Esophagus muscularis mucosa (tissue), 4 donors: ENCODE measurements around the gene RBM44. TPM values are rescaled to one million over a fixed set of nuclear protein-coding genes. Genes with fewer than 3 reads are reported as not detected.
A peak's percentile ranks its signal among the peaks of the same experiment; 100 is the strongest.

Experiments
- DNase-seq: peaks from one replicate; pipeline ENCODE4 v3.0.0-alpha.2; 2017; ENCODE audit errors: extremely low spot score
- H3K27ac ChIP-seq, 4 donors: fragments of 200-600 bp; sonication (generic); replicated peaks in 1 of 4; 1 replicate in 3 of 4; 2 replicates in 1 of 4; pipeline ENCODE4 v1.5.1; 2016 to 2019; ENCODE audit warnings: mild to moderate bottlenecking in 1 of 4
- H3K27me3 ChIP-seq, 4 donors: fragments of 200-600 bp; sonication (generic); one replicate each; pipeline versions ENCODE4 v1.5.1 to v1.6.0; 2016 to 2019
- H3K36me3 ChIP-seq, 4 donors: fragments of 200-600 bp; sonication (generic); one replicate each; pipeline ENCODE4 v1.5.1; 2016 to 2019
- H3K4me1 ChIP-seq, 4 donors: fragments of 200-600 bp; sonication (generic); one replicate each; pipeline ENCODE4 v1.5.1; 2016 to 2019
- H3K4me3 ChIP-seq, 4 donors: fragments of 200-600 bp; sonication (generic); 1 replicate in 2 of 4; 2 replicates in 2 of 4; pipeline ENCODE4 v1.5.1; 2016 to 2019; ENCODE audit warnings: mild to moderate bottlenecking in 4 of 4, moderate library complexity in 1 of 4
- H3K9me3 ChIP-seq, 4 donors: fragments of 200-600 bp; sonication (generic); 1 replicate in 3 of 4; 2 replicates in 1 of 4; pipeline ENCODE4 v1.5.1; 2016 to 2019
- EP300 ChIP-seq: sonication (generic); formaldehyde crosslinking; IDR thresholded peaks from one replicate; pipeline ENCODE4 v1.6.1; 2017; ENCODE audit warnings: antibody characterized with exemption
- POLR2A ChIP-seq: fragments of 450-650 bp; IDR thresholded peaks from one replicate; pipeline ENCODE4 v1.6.1; 2017; ENCODE audit warnings: antibody characterized with exemption, moderate library complexity, mild to moderate bottlenecking, low read depth
- POLR2AphosphoS5 ChIP-seq, 2 donors: sonication (generic); formaldehyde crosslinking; IDR thresholded peaks; one replicate each; pipeline ENCODE4 v1.6.1; 2017; ENCODE audit warnings: antibody characterized with exemption in 2 of 2
- WGBS: methylation state at CpG from one replicate; pipeline ENCODE4 v1.1.5; 2018; 5-methylcytosine and 5-hydroxymethylcytosine counted together
- intact Hi-C: fragments of 100-400 bp; cut with DNase I; formaldehyde crosslinking; loops from one replicate; pipeline ENCODE4 v1.15.1; 2023
- total RNA-seq, 4 donors: library from RNA; depleted of rRNA; stranded (reverse); fragments of >200 nt; gene quantifications; one replicate each; pipeline versions ENCODE4 v1.1.0 to v1.2.1, GENCODE V29; 2016
- TF ChIP-seq, protein P1 (sequence below), 3 experiments: fragments of 200-600 bp in 2 of 3; fragments of 450-650 bp in 1 of 3; sonication (generic) in 2 of 3; IDR thresholded peaks; one replicate each; pipeline ENCODE4 v1.5.1; 2017 to 2019; ENCODE audit warnings: antibody characterized with exemption in 3 of 3, mild to moderate bottlenecking in 2 of 3, moderate library complexity in 1 of 3

The RBM44 gene
- total RNA-seq, 4 donors from 2014 or later = 0.42 to 0.99 (median 0.61) TPM

DNA sequence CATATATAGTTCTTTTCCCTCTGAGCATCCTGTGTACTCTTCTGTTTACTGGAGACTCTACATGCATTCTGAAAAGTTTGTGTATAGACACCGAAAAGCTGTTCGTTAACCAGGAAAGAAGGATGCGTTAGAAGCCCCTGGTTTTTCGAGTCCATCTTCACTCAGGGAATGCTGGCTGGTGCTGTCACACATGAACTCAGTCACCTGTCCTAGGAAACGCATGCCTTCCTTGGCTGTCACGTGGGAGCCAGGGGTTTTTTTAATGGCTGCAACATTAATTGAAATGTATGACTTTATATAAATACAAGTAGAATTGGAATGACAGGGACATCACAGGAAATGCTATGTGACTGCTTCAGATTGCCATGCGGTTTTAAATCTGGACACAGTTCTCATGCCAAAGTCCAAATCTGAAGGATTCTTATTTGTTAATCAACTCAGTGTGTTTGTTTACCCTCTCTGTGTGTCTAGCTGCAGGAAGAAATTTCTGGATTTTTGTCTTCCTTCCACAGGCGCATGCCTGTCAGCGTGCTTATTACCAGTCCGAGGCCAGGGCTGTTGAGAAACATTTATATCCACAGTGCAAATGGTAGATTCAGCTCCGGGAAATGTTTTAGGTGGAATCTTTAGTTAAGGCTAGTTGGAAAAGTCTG, 63.4 kb downstream of the RBM44 start:
- 85% methylated on average over 11 of the region's 11 CpGs for WGBS
- Histone ChIP-seq H3K27me3 (peaks cover 0 to 10% (median 0%) of the 10 kb centered on the region in 4 donors), H3K9me3 (no peaks in the 10 kb centered on the region), H3K27ac (peak overlapping the region; percentile 89 to 95 (median 93)), H3K4me1 (peaks cover 45 to 87% (median 73%) of the 10 kb centered on the region in 4 donors), H3K4me3 (peak overlapping the region in 3 of 4 donors; percentile 64 to 77 (median 73)), H3K36me3 (no peaks in the 10 kb centered on the region)
- TF ChIP-seq POLR2AphosphoS5 (IDR thresholded peaks at IDR 0.05) (peak in 1 of 2 donors; percentile 18), EP300 (no peak), POLR2A (no peak)
- TF ChIP-seq, protein P1, sequence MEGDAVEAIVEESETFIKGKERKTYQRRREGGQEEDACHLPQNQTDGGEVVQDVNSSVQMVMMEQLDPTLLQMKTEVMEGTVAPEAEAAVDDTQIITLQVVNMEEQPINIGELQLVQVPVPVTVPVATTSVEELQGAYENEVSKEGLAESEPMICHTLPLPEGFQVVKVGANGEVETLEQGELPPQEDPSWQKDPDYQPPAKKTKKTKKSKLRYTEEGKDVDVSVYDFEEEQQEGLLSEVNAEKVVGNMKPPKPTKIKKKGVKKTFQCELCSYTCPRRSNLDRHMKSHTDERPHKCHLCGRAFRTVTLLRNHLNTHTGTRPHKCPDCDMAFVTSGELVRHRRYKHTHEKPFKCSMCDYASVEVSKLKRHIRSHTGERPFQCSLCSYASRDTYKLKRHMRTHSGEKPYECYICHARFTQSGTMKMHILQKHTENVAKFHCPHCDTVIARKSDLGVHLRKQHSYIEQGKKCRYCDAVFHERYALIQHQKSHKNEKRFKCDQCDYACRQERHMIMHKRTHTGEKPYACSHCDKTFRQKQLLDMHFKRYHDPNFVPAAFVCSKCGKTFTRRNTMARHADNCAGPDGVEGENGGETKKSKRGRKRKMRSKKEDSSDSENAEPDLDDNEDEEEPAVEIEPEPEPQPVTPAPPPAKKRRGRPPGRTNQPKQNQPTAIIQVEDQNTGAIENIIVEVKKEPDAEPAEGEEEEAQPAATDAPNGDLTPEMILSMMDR (IDR thresholded peaks at IDR 0.05) = no peak
- intact Hi-C loops = loop anchor here (5.0 kb wide), 1 partner anchor 35 kb away; no protein-coding TSS in a partner anchor
- DNase-seq = peak; percentile 37

- H3K9me3 ChIP-seq = no peaks in the 10 kb centered on the region
- WGBS = 93% methylated on average over 6 of the region's 8 CpGs
- TF ChIP-seq EP300 (no peak), POLR2A (no peak), POLR2AphosphoS5 (IDR thresholded peaks at IDR 0.05) (no peak)
- TF ChIP-seq, protein P1 (IDR thresholded peaks at IDR 0.05) = no peak
- H3K27me3 ChIP-seq = peaks cover 0 to 10% (median 0%) of the 10 kb centered on the region in 4 donors
- peak overlapping the region; percentile 89 to 95 (median 93) for H3K27ac ChIP-seq
- H3K4me1 ChIP-seq = peaks cover 45 to 92% (median 76%) of the 10 kb centered on the region in 4 donors
- H3K4me3 ChIP-seq = peak overlapping the region in 1 of 4 donors; percentile 12
- H3K36me3 ChIP-seq = no peaks in the 10 kb centered on the region
- DNase-seq = peak; percentile 70
- intact Hi-C loops = loop anchor here (5.0 kb wide), 1 partner anchor 35 kb away; no protein-coding TSS in a partner anchor
These were observed 63.9 kb downstream of the RBM44 start for GRCh38 chr2:237862528-237862895.

GRCh38 chr2:237863102-237863511, 64.5 kb downstream of the RBM44 start:
- no peaks in the 10 kb centered on the region for H3K9me3 ChIP-seq
- no peaks in the 10 kb centered on the region for H3K36me3 ChIP-seq
- H3K4me3 ChIP-seq = peak overlapping the region in 2 of 4 donors; percentile 7 to 12
- peak; percentile 81 for DNase-seq
- peaks cover 0 to 10% (median 0%) of the 10 kb centered on the region in 4 donors for H3K27me3 ChIP-seq
- 82% methylated on average over 3 of the region's 4 CpGs for WGBS
- intact Hi-C loops = loop anchor here (5.0 kb wide), 1 partner anchor 34 kb away; no protein-coding TSS in a partner anchor
- peaks cover 45 to 95% (median 80%) of the 10 kb centered on the region in 4 donors for H3K4me1 ChIP-seq
- TF ChIP-seq, protein P1 (IDR thresholded peaks at IDR 0.05) = no peak
- TF ChIP-seq POLR2AphosphoS5 (IDR thresholded peaks at IDR 0.05) (no peak), POLR2A (no peak), EP300 (no peak)
- H3K27ac ChIP-seq = peak overlapping the region; percentile 89 to 95 (median 93)

DNA sequence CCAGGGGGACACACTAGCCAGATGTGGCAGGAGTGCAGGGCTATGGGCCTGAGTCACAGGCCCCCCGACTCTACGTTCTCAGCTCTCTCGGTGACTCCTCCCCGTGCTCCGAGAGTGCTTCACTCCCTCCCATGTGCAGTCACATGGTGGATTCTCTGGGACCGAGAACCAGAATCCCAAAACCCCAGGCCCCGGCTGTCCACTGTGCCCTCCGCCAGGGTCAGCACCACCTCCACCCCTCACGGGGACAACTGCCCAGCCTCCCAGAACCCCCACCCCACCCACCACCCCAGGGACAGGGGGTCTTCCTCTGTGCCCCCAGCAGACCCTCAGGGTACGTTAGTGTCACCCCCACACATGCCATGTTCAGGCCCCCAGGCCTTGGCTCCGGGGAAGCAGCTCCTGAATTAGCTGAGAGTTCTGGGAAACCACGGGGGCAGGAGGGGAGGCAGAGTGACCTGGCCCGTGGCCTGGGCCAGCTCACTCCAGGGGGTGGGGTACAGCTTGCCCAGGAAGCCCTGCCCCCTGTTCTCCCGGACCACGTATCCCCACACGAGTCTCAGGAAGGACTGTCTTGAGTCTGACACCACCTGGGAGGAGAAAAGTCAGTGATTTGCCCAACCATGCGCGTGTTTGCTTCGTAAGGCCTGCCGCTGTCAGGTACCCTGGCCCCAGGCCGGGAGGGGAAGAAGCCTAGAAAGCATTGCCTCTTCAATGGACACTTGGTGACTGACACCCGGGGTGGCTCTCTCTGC, 65.3 kb downstream of the RBM44 start:
- whole genome bisulfite sequencing = 45% methylated on average over 18 of the region's 22 CpGs
- TF ChIP-seq, protein P1 (IDR thresholded peaks at IDR 0.05) = no peak
- no peak for TF ChIP-seq EP300
- TF ChIP-seq POLR2A = no peak
- TF ChIP-seq POLR2AphosphoS5 (IDR thresholded peaks at IDR 0.05) = peak; percentile 66 to 74
- Histone ChIP-seq H3K4me3 (peak overlapping the region in 2 of 4 donors; percentile 12 to 19), H3K27ac (peak overlapping the region; percentile 89 to 95 (median 93)), H3K27me3 (peaks cover 0 to 8% (median 0%) of the 10 kb centered on the region in 4 donors), H3K4me1 (peaks cover 40 to 95% (median 81%) of the 10 kb centered on the region in 4 donors), H3K36me3 (no peaks in the 10 kb centered on the region), H3K9me3 (no peaks in the 10 kb centered on the region)
- DNase-seq = peak; percentile 91
- intact Hi-C loops = loop anchor here (5.0 kb wide), 1 partner anchor 33 kb away; no protein-coding TSS in a partner anchor
